Measurements from ENCODE around the gene ABLIM3.

Gene ABLIM3

DNA sequence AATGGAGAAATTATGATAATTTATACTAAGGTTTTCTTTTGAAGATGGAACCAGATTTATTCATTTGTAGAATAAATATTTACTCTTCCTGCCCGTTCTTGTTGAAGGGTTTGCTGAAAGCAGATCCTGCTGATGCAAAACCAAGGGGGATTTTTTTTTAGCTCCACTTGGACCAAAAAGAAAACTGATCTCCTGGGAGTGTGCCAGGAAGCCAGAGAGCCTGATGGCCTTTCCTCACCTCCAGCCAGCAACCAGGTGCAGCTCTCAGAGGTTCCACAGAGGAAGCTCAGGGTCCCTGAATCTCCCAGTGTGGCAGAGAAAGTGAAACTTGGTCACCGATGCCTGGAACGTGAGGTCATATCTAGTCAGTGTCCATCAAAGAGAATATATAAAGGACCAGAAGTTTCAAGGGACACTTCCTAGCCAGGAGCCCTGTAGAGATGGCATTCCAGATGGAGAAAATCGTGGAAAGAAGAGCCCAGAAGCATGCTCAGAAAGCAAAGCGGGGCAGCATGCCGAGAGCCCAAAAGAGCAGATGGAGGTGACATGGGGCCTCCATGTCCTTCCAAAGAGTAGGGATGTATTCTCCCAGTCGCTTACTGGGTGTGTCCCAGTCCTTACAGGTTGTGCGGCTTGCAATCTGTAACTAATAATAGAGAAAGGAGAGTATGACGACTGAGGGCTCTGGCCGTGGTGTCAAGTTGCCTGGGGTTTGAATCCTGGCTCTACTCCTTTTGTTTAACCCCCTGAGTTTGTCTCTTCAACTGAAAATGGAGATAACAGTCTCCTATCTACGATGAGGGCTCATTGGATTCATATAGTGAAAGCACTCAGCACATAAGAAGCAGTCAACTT, 142.6 kb downstream of the ABLIM3 start:
- TF ChIP-seq GATA2 (IDR thresholded peaks at IDR 0.05; ENCODE audit: low read depth, low read length) (no peak), GATA3 (IDR thresholded peaks at IDR 0.05; ENCODE audit: low read depth, low read length) (no peak)

- no peak for TF ChIP-seq GATA2 (IDR thresholded peaks at IDR 0.05; ENCODE audit: low read depth, low read length)
- no peak for TF ChIP-seq GATA3 (IDR thresholded peaks at IDR 0.05; ENCODE audit: low read depth, low read length)
Measured at GRCh38 chr5:149284501-149284900, 143.2 kb downstream of the ABLIM3 start.

DNA sequence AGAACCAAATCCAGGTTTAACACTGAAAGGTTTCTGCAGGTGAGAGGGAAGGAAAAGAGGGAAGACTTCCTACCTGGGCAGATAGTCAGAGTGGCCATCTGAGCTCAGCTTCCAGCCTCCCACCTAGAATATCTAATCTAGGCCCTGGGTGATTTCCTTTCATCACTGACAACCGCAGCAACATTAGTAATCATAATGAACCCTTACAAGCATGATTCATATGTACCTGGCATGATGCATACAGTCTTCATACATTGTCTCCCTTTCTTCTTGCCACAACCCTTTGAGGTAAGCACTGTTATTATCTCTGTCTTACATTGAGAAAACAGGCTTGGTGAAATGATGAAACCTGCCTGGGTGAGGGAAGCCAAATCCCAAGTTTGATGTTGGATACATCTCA, 143.9 kb downstream of the ABLIM3 start:
- TF ChIP-seq GATA2 (IDR thresholded peaks at IDR 0.05; ENCODE audit: low read depth, low read length) (no peak), GATA3 (IDR thresholded peaks at IDR 0.05; ENCODE audit: low read depth, low read length) (no peak)

DNA sequence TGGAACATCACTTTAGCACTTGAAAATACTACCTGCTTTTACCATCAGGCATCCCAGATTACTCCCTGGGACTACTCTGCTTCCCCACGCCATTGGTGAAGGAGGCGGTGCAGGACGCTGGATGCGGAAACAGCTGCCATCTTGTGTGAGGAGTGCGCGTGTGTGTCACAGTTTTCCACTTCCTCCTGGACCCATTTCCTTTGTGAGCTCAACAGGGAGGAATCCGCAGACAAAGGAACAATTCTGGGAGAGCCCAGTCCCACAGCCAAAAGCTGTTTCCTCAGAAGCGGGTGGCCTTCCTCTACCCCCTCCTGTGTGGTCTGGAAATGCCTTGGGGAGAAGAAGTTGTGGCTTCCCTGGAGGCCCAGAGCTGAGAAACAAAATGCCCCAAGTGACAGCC, 147.1 kb downstream of the ABLIM3 start:
- TF ChIP-seq GATA2 (IDR thresholded peaks at IDR 0.05; ENCODE audit: low read depth, low read length) = no peak
- no peak for TF ChIP-seq GATA3 (IDR thresholded peaks at IDR 0.05; ENCODE audit: low read depth, low read length)

- TF ChIP-seq GATA3 (IDR thresholded peaks at IDR 0.05; ENCODE audit: low read depth, low read length) (no peak), GATA2 (IDR thresholded peaks at IDR 0.05; ENCODE audit: low read depth, low read length) (no peak)
Measured at GRCh38 chr5:149289301-149289700, 148.0 kb downstream of the ABLIM3 start.

- TF ChIP-seq GATA3 (IDR thresholded peaks at IDR 0.05; ENCODE audit: low read depth, low read length) (no peak), GATA2 (IDR thresholded peaks at IDR 0.05; ENCODE audit: low read depth, low read length) (no peak)
Measured at GRCh38 chr5:149294872-149295829, 153.9 kb downstream of the ABLIM3 start.

DNA sequence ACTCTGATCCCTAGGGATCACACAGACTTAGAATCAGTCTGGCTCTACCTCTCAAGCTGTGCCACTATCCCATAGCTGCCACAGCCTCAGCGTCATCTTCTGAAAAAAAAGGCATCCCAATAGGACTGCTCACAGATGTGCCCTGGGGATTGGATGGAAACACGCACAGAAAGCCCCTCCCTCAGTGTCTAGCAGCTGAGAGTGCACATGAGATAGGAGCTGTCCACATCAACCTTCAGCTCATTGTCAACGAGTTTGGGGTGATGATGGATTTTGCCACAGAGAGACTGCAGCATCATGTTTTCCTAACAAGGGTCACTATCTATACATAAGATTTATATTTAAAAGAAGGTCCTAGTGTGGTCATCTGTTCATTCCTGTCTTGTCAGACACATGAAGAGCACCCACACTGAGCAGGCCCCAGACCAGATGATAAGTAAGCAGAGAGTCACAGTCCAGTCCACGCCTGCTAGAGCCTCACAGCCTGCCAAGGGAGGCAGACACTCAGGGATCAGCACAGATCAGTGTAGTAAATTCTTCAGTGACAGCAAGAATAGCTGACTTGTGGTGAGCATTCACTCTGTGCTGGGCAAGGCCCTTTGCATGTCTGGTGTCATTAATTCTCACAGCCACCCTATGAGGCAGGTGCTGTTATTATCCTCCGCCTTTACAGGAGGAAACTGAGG, 156.2 kb downstream of the ABLIM3 start:
- TF ChIP-seq GATA2 (IDR thresholded peaks at IDR 0.05; ENCODE audit: low read depth, low read length) (no peak), GATA3 (IDR thresholded peaks at IDR 0.05; ENCODE audit: low read depth, low read length) (no peak)

GRCh38 chr5:149298163-149298562, 156.9 kb downstream of the ABLIM3 start:
- TF ChIP-seq GATA2 (IDR thresholded peaks at IDR 0.05; ENCODE audit: low read depth, low read length) (no peak), GATA3 (IDR thresholded peaks at IDR 0.05; ENCODE audit: low read depth, low read length) (no peak)

DNA sequence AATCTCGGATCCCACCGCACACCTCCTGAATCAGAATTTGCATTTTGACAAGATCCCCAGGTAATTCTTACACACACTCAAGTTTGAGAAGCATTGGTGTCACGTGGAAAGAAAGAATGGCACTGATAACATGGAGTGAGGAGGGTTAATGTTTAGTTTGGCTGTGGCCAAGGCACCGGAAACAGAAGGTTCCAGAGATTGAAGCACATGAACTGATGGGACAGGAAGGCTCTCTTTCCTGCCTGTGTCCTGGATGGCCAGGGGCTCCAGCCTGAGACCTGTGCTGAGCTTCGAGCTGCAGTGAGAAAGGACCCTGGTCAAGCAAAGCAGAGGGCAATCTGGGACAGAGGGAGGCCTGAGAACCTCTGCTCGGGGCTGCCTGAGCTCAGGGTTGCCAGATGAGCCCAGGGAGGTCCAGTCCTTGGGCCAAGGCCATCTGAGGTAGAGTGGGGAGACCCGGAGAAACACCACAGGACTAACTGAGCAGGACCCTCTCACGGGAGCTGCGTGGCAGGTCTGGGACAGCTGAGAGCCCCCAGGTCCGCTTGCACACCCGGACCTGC, 157.6 kb downstream of the ABLIM3 start:
- TF ChIP-seq GATA2 (IDR thresholded peaks at IDR 0.05; ENCODE audit: low read depth, low read length) (no peak), GATA3 (IDR thresholded peaks at IDR 0.05; ENCODE audit: low read depth, low read length) (no peak)

DNA sequence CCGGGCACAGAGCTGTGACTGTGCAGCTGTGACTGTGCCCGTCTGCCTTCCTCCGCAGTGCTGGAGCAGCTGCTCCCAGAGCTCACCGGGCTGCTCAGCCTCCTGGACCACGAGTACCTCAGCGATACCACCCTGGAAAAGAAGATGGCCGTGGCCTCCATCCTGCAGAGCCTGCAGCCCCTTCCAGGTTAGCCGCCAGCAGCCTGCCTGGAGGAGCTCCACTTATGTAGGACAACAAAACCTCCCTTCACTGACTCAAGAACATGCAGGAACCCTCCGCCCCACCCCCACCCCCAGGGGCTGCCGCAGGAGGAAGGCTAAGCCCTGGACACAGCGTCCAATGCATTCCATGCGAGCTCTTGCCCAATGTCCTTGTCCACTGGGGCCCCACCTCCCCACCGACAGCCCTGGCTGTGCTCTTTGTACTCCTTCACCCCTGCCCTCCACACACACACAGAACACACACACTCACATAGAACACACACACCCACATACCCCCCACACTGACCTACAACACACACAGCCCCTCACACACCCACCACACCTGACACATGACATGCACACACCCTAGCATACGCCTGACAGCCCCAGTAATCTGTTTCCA, 158.3 kb downstream of the ABLIM3 start:
- TF ChIP-seq GATA3 (IDR thresholded peaks at IDR 0.05; ENCODE audit: low read depth, low read length) (no peak), GATA2 (IDR thresholded peaks at IDR 0.05; ENCODE audit: low read depth, low read length) (no peak)

GRCh38 chr5:149300441-149300840, 159.1 kb downstream of the ABLIM3 start:
- no peak for TF ChIP-seq GATA3 (IDR thresholded peaks at IDR 0.05; ENCODE audit: low read depth, low read length)

- no peak for TF ChIP-seq GATA3 (IDR thresholded peaks at IDR 0.05; ENCODE audit: low read depth, low read length)
- no peak for TF ChIP-seq GATA2 (IDR thresholded peaks at IDR 0.05; ENCODE audit: low read depth, low read length)
Measured at GRCh38 chr5:149301049-149301743, 159.9 kb downstream of the ABLIM3 start.

Measured in SH-SY5Y (cell line).